Endothelial cell of umbilical vein (primary cell): ENCODE measurements around the gene LACTBL1. TPM values are rescaled to one million over a fixed set of nuclear protein-coding genes. Genes with fewer than 3 reads are reported as not detected.
"Not testable (repeated sequence)": the region's sequence is repeated elsewhere in the genome, so short reads cannot be mapped to it uniquely, and the experiment has no call there.

Experiments
- BruUV-seq: library from RNA; stranded (reverse); fragments of 400-500 nt; replicated peaks from 2 replicates; lab custom pipeline; 2021; lab: Mats Ljungman, UMichigan
- CTCF ChIA-PET: fragments of 300-600, 350-600 bp; sonication (Branson Sonifier 250); formaldehyde crosslinking; loops from one replicate; lab custom pipeline; 2021; ENCODE audit warnings: antibody characterized with exemption, inconsistent platforms; lab: Charles Lee
- POLR2A ChIA-PET: fragments of 300-600, 350-600 bp; sonication (Branson Sonifier 250); formaldehyde crosslinking; loops from one replicate; lab custom pipeline; 2021; ENCODE audit warnings: antibody characterized with exemption, inconsistent platforms; lab: Charles Lee
- DNase-seq: peaks from one replicate; pipeline ENCODE4 v3.0.0-alpha.2; 2011; ENCODE audit warnings: low read depth, low spot score
- FAIRE-seq: peaks from 2 replicates; lab custom pipeline; 2011; peaks lifted over from hg19 to GRCh38; lab: Jason Lieb, UNC
- H2AFZ ChIP-seq: 2 replicates; pipeline ENCODE4 v1.6.0; 2012; ENCODE audit warnings: low read depth, low read length, control low read depth, inconsistent platforms
- H3K27ac ChIP-seq: 2 replicates; pipeline ENCODE4 v1.5.1; 2011; ENCODE audit warnings: low read depth, mild to moderate bottlenecking, control low read depth, low read length, moderate library complexity; ENCODE audit not compliant: insufficient read depth
- H3K27me3 ChIP-seq, 2 experiments: 2 replicates each; pipeline versions ENCODE4 v1.6.0 to v1.6.1; 2011; ENCODE audit warnings: low read length in 2 of 2, mixed read lengths in 1 of 2; ENCODE audit not compliant: control insufficient read depth in 2 of 2, insufficient read depth in 2 of 2
- H3K36me3 ChIP-seq, 2 experiments: 2 replicates in 1 of 2; 3 replicates in 1 of 2; pipeline ENCODE4 v1.5.1; 2011; ENCODE audit warnings: low read length in 2 of 2, mild to moderate bottlenecking in 1 of 2, moderate library complexity in 1 of 2; ENCODE audit not compliant: control insufficient read depth in 2 of 2, insufficient read depth in 2 of 2; ENCODE audit errors: extremely low read depth in 1 of 2
- H3K4me1 ChIP-seq: 3 replicates; pipeline ENCODE4 v1.5.1; 2011; ENCODE audit warnings: mild to moderate bottlenecking, low read length; ENCODE audit not compliant: control insufficient read depth, insufficient read depth; ENCODE audit errors: extremely low read depth
- H3K4me2 ChIP-seq: 2 replicates; pipeline ENCODE4 v1.6.1; 2011; ENCODE audit warnings: low read length, control low read depth, mixed read lengths; ENCODE audit not compliant: insufficient read depth
- H3K4me3 ChIP-seq, 3 experiments: fragments of 200-600 bp in 1 of 3; sonication (generic), shearing (Covaris generic) in 1 of 3; replicated peaks in 1 of 3; 2 replicates each; pipeline ENCODE4 v1.5.1; 2011 to 2016; ENCODE audit warnings: control low read depth in 3 of 3, low read length in 3 of 3, mild to moderate bottlenecking in 2 of 3, inconsistent platforms in 1 of 3, low read depth in 1 of 3, moderate library complexity in 1 of 3; ENCODE audit not compliant: insufficient read depth in 1 of 3
- H3K79me2 ChIP-seq: 2 replicates; pipeline ENCODE4 v1.6.0; 2012; ENCODE audit warnings: low read length, inconsistent platforms; ENCODE audit not compliant: control insufficient read depth, insufficient read depth
- H3K9ac ChIP-seq: replicated peaks from 2 replicates; pipeline ENCODE3; 2011; ENCODE audit warnings: low read length, control low read depth; ENCODE audit not compliant: insufficient read depth; ENCODE audit errors: extremely low read depth
- H3K9me1 ChIP-seq: replicated peaks from 3 replicates; pipeline ENCODE4 v1.6.0; 2011; ENCODE audit warnings: mild to moderate bottlenecking, low read length; ENCODE audit not compliant: control insufficient read depth, insufficient read depth; ENCODE audit errors: extremely low read depth
- H3K9me3 ChIP-seq: replicated peaks from 2 replicates; pipeline ENCODE4 v1.5.1; 2012; ENCODE audit warnings: low read length, inconsistent platforms; ENCODE audit not compliant: control insufficient read depth, insufficient read depth
- H4K20me1 ChIP-seq: replicated peaks from 2 replicates; pipeline ENCODE3; 2011; ENCODE audit warnings: mild to moderate bottlenecking, low read length; ENCODE audit not compliant: control insufficient read depth, insufficient read depth; ENCODE audit errors: extremely low read depth
- EZH2 ChIP-seq: IDR thresholded peaks from 2 replicates; pipeline ENCODE4 v1.6.1; 2012; ENCODE audit warnings: borderline replicate concordance, low read depth, mild to moderate bottlenecking, moderate library complexity, low read length, inconsistent platforms; ENCODE audit not compliant: severe bottlenecking
- GATA2 ChIP-seq: IDR thresholded peaks from 2 replicates; pipeline ENCODE4 v1.7.0; 2011; ENCODE audit warnings: low read depth, mild to moderate bottlenecking, moderate library complexity, mixed read lengths, low read length; ENCODE audit not compliant: insufficient read length, insufficient read depth
- JUN ChIP-seq: IDR thresholded peaks from 2 replicates; pipeline ENCODE4 v1.6.1; 2011; ENCODE audit warnings: borderline replicate concordance, low read depth; ENCODE audit not compliant: insufficient read length, insufficient read depth
- MYC ChIP-seq: IDR thresholded peaks from one replicate; pipeline ENCODE4 v1.6.1; 2011; ENCODE audit warnings: mild to moderate bottlenecking, low read depth, low read length
- POLR2AphosphoS5 ChIP-seq: IDR thresholded peaks from 2 replicates; pipeline ENCODE4 v1.6.1; 2012; ENCODE audit warnings: low read depth, mild to moderate bottlenecking, control low read depth, low read length, moderate library complexity; ENCODE audit not compliant: insufficient read depth
- dilution Hi-C: fragments of 300-500 bp; cut with MboI; formaldehyde crosslinking; loops from one replicate; pipeline ENCODE4 v1.15.0; 2019; ENCODE audit warnings: low sequenced_read_pairs; ENCODE audit not compliant: extremely low pct_ligation_motif_present
- intact Hi-C: fragments of 100-400 bp; cut with micrococcal nuclease; formaldehyde crosslinking; loops from one replicate; pipeline ENCODE4 v1.10.0; 2022
- polyA plus RNA-seq, 4 experiments: library from polyadenylated mRNA; depleted of rRNA in 3 of 4; stranded (reverse) in 3 of 4; unstranded in 1 of 4; fragments of >200 nt; gene quantifications; 2 replicates each; pipeline versions ENCODE4 v1.2.1 to v1.2.3, GENCODE V29; 2011 to 2012; ENCODE audit warnings: missing spikeins in 1 of 4
- total RNA-seq: library from RNA; stranded (reverse); gene quantifications from 2 replicates; pipeline ENCODE4 v1.2.3, GENCODE V29; 2021

The LACTBL1 gene
- total and polyA plus RNA-seq, 2 donors (not counting 3 experiments of a cell fraction or from before 2014, with no cell fraction given) = not detected

DNA sequence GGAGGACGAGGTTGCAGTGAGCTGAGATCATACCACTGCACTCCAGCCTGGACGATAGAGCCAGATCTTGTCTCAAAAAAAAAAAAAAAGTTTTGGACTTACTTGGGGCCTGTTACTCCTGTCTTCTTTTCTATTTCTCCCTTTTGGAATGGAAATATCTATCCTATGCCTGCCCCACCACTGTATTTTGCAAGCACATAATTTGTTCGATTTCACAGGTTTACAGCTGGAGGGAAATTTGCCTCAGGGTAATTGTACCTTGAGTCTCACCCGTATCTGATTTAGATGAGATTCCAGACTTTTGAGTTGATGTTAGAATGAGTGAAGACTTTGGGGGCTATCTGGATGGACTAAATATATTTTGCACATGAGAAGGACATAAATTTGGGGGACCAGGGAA lies 34.4 kb upstream of the LACTBL1 start:
- no peaks in the 10 kb centered on the region for H3K4me1 ChIP-seq
- no peak overlapping the region for H3K4me3 ChIP-seq
- H3K9me3 ChIP-seq = no peaks in the 10 kb centered on the region
- H2AFZ ChIP-seq = no peak overlapping the region
- no TSS peak for BruUV-seq
- H3K9me1 ChIP-seq = no peaks in the 10 kb centered on the region
- intact Hi-C loops (no loop called here), dilution Hi-C loops (no loop called here)
- H3K9ac ChIP-seq = no peak overlapping the region
- FAIRE-seq = no peak
- CTCF ChIA-PET = interaction anchor here (1.0 kb wide), 1 partner anchor 16 kb away, joined by 3 read pairs; no protein-coding TSS in a partner anchor
- peaks cover 3 to 11% of the 10 kb centered on the region in 2 experiments for H3K27me3 ChIP-seq
- no peak for DNase-seq
- H3K79me2 ChIP-seq = no peaks in the 10 kb centered on the region
- H3K27ac ChIP-seq = no peak overlapping the region
- TF ChIP-seq GATA2 (no peak), MYC (no peak), EZH2 (no peak), POLR2AphosphoS5 (no peak), JUN (no peak)
- POLR2A ChIA-PET = interaction anchor here (0.7 kb wide), 1 partner anchor 52 kb away, joined by 3 read pairs; no protein-coding TSS in a partner anchor
- no peaks in the 10 kb centered on the region for H4K20me1 ChIP-seq
- H3K36me3 ChIP-seq = no peaks in the 10 kb centered on the region
- H3K4me2 ChIP-seq = no peak overlapping the region

DNA sequence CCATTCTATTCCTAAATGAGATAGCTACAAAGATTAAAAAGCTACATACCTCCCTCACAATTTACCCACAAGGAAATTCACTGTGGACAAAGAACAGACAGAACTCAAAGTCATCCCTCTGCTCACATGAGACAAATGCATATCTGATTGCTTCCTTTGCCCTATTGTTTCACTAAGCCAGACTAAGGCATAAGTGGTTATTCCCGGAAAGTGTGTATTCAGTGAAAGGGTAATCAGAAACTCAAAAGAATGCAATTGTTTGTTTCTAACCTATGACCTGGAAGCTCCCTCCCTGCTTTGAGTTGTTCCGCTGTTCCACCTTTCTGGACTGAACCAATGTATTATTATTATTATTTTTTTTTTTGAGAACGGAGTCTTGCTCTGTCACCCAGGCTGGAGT lies 32.1 kb upstream of the LACTBL1 start:
- dilution Hi-C loops, DNase-seq, intact Hi-C loops, H3K79me2 ChIP-seq, H3K9me1 ChIP-seq, BruUV-seq, H3K4me1 ChIP-seq, H3K4me3 ChIP-seq, H2AFZ ChIP-seq, H3K4me2 ChIP-seq, FAIRE-seq, H4K20me1 ChIP-seq, POLR2A ChIA-PET, H3K27ac ChIP-seq, H3K9me3 ChIP-seq, H3K9ac ChIP-seq, H3K36me3 ChIP-seq: not testable (repeated sequence)
- CTCF ChIA-PET = interaction anchor here (0.8 kb wide), 1 partner anchor 34 kb away, joined by 4 read pairs; no protein-coding TSS in a partner anchor
- H3K27me3 ChIP-seq = peaks cover 3 to 13% of the 10 kb centered on the region in 2 experiments
